Measurements from ENCODE around the gene ETNK2.

DNA sequence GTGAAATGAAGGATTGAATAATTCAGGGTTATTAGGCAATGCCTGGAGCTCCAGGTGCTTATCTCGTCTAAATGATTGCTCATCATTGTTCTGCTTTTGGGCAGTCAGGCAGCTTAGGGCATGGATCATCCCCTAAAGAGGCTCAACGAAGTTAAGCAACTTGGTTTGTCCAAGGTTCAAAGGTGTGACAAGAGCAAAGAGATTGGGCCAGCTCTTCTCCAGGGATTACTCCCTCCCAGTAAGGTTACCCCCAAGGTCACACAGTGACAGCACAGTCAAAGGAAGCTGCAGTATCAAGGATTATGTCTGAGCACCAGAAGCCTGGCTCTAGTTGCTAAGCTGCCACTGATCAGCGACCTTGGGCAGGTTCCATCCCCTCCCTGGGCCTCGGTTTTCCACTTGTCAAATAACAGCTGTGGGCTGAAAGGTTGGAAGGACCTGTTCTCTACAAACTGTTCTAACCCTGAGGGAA lies 6.8 kb downstream of the ETNK2 start:
- TF ChIP-seq, protein P1, sequence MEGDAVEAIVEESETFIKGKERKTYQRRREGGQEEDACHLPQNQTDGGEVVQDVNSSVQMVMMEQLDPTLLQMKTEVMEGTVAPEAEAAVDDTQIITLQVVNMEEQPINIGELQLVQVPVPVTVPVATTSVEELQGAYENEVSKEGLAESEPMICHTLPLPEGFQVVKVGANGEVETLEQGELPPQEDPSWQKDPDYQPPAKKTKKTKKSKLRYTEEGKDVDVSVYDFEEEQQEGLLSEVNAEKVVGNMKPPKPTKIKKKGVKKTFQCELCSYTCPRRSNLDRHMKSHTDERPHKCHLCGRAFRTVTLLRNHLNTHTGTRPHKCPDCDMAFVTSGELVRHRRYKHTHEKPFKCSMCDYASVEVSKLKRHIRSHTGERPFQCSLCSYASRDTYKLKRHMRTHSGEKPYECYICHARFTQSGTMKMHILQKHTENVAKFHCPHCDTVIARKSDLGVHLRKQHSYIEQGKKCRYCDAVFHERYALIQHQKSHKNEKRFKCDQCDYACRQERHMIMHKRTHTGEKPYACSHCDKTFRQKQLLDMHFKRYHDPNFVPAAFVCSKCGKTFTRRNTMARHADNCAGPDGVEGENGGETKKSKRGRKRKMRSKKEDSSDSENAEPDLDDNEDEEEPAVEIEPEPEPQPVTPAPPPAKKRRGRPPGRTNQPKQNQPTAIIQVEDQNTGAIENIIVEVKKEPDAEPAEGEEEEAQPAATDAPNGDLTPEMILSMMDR (IDR thresholded peaks at IDR 0.05; ENCODE audit: low read depth, low read length) = no peak
- no peak for TF ChIP-seq POLR2A (IDR thresholded peaks at IDR 0.05; ENCODE audit: extremely low read depth, insufficient read length)
